Measurements from ENCODE around the gene TMEM179B.

- TF ChIP-seq ZFP1 (CRISPR knock-in tag; IDR thresholded peaks at IDR 0.05) (no peak), EZH2 (conservative IDR thresholded peaks at IDR 0.05; ENCODE audit: low read depth, low read length) (no peak), SNAPC2 (CRISPR knock-in tag; IDR thresholded peaks at IDR 0.05) (no peak), MTA1 (CRISPR knock-in tag; IDR thresholded peaks at IDR 0.05; ENCODE audit: borderline replicate concordance) (no peak), ZBTB8A (CRISPR knock-in tag; IDR thresholded peaks at IDR 0.05; ENCODE audit: borderline replicate concordance, low read depth) (no peak), ESRRA (CRISPR knock-in tag; IDR thresholded peaks at IDR 0.05; ENCODE audit: low read depth) (no peak), JUNB (CRISPR knock-in tag; IDR thresholded peaks at IDR 0.05; ENCODE audit: borderline replicate concordance) (no peak), CTCF (CRISPR knock-in tag; IDR thresholded peaks at IDR 0.05) (no peak), RNF2 (conservative IDR thresholded peaks at IDR 0.05; ENCODE audit: low read depth) (no peak), TAF1 (CRISPR knock-in tag; IDR thresholded peaks at IDR 0.05) (no peak), MXI1 (IDR thresholded peaks at IDR 0.05; ENCODE audit: borderline replicate concordance, low read depth, low read length) (no peak; the same call in 2 of the 3 replicates), KDM5B (CRISPR knock-in tag; IDR thresholded peaks at IDR 0.05; ENCODE audit: borderline replicate concordance) (no peak), CEBPZ (IDR thresholded peaks at IDR 0.05; ENCODE audit: low read length) (no peak), ASH2L (IDR thresholded peaks at IDR 0.05; ENCODE audit: insufficient read length, low read depth, low read length) (no peak)
These were observed 24.5 kb downstream of the TMEM179B start for GRCh38 chr11:62811659-62812058.
